Stimulated activated CD4-positive, alpha-beta T cell treated with anti-CD3 and anti-CD28 coated beads, Interleukin-15, amount 100 ng/mL, for 48 hours (primary cell): ENCODE results near the gene FSTL3.
"Not testable (repeated sequence)": the region's sequence is repeated elsewhere in the genome, so short reads cannot be mapped to it uniquely, and the experiment has no call there.

ENCODE experiments used
- DNase-seq, 2 donors: peaks; one replicate each; pipeline ENCODE4 v3.0.0-alpha.2; 2020; ENCODE audit warnings: low read depth in 2 of 2

Gene FSTL3

DNA sequence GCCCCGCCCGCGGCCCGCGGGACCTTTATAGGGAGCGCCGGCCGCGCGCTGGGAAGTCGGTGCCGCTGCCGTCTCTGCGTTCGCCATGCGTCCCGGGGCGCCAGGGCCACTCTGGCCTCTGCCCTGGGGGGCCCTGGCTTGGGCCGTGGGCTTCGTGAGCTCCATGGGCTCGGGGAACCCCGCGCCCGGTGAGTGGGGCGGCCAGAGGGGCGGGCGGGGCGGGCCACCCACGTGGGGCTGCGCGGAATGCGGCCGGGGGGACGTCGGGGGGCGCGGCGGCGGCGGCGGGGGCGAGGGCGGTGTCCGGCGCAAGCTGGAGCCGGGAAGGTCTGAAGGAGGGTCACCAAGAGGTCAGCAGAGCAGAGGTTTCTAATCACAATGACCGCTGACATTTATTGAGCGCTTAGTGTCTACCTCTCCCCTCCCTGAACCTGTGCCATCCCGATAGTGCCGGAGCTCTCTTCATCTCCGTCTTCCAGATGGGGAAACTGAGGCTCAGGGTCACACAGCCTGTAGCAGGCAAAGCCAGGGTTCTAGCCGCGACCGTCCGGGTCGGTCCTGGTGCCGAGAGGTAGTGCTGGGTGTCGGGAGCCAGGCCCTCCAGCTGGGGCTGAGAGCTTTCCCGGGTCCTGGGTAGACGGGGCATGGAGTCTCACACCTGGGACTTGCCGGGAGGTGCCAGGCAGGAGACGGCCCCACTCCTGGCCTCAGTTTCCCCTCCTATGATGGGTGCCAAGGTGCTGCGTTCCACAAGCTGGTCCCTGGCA, at the start of gene FSTL3:
Gene FSTL3 (plus strand): TSS at position 54 of the 767 bp plus-strand sequence. CDS start 32 bp downstream, at position 86.
- DNase-seq: no peak

DNA sequence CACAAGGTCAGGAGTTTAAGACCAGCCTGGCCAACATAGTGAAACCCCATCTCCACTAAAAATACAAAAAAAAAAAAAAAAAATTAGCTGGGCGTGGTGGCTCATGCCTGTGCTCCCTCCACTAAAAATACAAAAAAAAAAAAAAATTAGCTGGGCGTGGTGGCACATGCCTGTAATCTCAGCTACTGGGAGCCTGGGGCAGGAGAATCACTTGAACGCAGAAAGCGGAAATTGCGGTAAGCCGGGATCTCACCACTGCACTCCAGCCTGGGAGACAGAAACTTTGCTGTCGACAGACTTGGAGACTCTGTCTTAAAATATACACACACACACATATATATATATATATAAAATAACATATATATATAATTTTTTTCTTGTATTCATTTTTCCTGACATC, 49.6 kb upstream of the FSTL3 start:
- DNase-seq: not testable (repeated sequence)

GRCh38 chr19:628168-628567, 48.0 kb upstream of the FSTL3 start:
- DNase-seq: no peak

DNA sequence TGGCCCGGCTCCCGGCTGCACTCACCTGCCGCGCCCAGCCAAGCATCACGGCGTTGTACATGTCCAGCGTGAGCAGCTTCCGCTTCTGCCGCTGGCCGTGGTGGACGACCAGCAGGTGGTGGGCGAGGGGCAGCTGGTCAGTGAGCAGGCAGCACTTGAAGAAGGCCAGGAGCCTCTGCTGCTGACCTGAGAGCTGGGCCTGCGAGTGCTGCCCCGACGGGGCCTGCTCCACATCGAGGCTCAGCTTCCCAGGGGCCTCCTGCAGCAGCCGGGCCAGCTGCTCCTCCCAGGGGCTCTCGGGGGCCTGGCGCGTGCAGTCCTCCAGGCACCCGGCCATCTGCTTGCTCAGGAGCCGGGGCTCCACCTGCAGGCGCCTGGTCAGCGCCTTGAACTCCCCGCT, 46.7 kb upstream of the FSTL3 start:
- not testable (repeated sequence) for DNase-seq

DNA sequence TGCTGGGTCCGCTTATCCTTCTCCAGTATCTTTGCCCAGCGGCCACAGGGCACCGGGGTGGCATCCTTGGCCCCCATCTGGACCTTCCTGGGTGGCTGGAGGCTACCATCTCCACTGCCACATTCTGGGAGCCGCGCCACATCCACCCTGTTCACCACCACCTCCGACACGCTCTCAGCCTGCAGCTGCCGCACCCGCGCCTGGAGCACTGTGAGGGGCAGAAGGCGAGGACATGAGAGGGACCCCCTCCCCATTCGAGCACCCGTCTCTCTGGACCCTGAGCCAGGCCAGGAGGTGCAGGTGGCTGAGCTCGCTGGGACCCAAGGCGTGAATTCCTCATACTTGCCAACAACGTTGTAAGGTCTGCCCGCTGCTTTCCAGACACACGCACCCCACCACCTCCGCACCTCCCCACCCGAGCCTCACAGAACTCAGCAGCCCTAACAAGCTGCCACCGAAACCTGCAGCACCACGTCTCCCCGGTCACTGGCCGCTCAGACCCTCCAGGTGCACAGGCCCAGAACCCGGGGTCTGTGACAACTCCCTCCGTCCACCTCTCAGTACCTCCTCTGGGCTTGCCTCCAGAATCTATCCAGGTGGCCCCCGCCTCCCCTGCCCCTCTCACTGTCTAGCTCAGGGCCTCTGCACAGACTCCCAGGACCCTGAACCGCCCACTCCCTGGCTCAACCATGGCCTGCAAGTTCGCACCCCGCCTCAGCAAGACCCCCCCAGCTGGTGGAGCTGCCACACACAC, 46.1 kb upstream of the FSTL3 start:
- no peak for DNase-seq

DNA sequence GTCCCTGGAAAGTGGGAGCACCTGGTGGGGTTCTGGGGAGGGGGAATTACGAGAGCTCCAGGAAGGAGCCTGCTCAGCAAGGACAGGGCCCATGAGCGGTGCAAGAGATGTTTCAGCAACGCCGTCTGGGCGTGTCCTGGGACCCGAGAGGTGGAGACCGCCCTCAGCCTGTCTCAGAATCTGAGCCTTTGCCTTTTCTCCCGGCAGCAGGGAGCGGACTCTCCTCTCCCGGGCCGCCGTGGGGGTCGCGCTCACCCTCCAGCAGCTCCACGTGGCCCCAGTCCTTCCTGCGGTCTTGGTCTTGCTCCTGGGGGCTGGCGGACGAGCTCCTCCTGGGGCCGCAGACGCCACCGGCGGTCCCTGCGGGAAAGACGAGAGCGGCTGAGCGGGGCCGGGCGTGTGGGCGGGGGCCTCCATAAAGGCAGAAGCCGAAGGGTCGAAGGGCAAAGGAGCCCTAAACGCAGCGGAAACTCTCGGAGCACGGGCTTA, 43.6 kb upstream of the FSTL3 start:
- peak; percentile 39 to 40 for DNase-seq

DNA sequence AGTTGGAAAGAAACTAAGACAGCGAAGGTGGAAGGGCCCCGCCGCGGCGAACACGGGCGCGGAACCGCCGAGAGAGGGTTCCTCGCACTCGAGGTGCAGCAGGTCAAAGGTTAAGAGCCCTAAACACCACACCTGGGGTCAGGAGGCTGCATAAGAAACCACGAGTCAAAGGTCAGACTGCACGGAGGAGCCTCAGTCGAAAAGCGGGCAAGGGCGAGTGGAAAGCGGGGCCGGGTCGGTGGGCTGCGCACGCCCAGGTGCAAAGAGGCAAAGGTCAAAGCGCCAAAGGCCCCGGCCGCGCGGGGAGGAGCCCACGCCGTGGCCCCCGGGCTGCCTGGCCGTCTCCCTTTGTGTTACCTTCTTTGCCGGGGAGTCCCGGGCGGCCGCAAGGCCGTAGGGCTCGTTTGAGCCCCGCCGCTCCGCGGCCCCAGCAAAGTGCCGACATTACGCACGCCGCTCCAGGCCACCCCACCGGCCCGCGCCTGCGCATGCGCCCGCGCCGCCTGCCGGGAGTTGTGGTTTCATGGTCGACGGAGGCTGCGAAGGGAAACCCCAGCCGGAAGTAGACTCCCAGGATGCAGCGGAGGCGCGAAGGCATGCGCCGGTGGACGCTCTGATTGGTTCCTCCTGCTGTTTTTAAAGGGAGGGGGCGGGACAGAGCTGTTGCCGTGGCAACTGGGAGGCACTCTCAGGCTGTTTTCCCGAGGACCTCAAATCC, 43.0 kb upstream of the FSTL3 start, which contains the start of gene POLRMT:
Gene POLRMT (minus strand): TSS at position 470 of the 718 bp plus-strand sequence. CDS start 25 bp downstream, at position 445.
- DNase-seq: peak; percentile 94

GRCh38 chr19:633786-634639, 42.2 kb upstream of the FSTL3 start:
- no peak for DNase-seq

- no peak for DNase-seq
These were observed 41.1 kb upstream of the FSTL3 start for GRCh38 chr19:634975-635652.

DNA sequence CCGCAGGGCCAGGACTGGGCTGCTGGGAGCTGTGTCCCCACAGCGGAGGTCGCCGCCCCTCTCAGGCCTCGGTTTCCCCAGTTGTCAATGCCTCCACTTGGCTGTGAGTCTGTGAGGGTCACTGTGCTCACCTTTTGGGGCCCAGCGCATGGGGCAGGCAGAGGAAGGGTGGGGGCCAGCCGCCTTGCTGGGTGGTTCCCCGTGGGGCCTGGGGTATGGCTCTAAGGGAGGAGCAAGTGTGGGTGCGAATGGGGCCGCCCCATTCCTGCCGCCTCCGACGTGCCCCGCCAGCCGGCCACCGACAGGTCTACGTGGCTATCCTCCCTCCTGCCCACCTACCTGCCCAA, 37.3 kb upstream of the FSTL3 start:
- DNase-seq: no peak

DNA sequence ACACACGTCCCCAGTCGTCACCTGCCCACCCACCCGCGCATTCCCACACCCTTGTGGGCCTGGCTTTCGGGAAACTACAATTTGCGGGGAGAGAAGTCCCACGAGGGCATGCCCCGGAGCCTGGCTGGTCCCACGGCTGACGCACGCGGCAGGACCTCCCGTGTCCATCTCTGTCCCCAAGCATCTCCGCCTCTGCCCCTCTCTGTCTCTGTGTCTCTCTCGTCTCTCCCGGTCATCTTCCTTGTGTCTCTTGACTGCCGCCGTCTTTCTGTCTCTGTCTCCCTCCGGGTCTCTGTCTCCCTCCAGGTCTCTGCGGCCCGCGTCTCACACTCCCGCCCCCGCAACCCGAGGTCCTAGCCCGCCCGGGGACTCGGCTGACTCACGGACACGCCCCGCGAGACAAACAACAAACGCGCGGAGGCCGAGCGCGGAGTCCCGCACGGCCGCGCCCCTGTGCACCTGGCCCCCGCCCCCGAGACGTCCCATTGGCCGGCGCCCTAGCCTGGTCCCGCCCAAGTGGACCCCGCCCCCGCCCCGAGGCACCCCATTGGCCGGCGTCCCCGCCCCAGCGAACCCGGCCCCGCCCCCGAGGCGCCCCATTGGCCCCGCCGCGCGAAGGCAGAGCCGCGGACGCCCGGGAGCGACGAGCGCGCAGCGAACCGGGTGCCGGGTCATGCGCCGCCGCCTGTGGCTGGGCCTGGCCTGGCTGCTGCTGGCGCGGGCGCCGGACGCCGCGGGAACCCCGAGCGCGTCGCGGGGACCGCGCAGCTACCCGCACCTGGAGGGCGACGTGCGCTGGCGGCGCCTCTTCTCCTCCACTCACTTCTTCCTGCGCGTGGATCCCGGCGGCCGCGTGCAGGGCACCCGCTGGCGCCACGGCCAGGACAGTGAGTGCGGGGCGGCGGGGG, 36.7 kb upstream of the FSTL3 start, which contains the start of gene FGF22:
Gene FGF22 (plus strand): TSS at position 627 of the 908 bp plus-strand sequence. CDS start 47 bp downstream, at position 674.
- peak; percentile 88 to 96 for DNase-seq

DNA sequence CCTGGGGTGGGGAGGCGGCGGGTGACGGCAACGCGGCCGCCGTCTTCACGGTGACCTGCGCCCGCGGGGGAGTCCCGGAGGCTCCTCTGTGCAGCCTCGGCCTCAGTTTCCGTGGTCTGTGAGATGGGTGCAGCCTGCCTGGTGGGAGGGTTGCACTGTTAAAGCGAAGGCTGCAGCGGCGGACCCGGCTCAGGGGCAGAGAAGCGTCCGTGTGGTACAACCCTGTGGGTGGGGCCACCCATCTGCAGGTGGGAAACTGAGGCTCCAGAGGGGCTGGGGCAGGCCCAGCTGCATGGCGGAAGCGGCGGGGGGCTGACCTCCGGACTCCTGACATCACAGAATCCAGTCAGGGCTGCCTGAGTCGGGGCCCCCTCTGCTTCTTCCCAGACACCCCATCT, 36.0 kb upstream of the FSTL3 start:
- DNase-seq: no peak

GRCh38 chr19:640606-641189, 35.5 kb upstream of the FSTL3 start:
- no peak for DNase-seq

DNA sequence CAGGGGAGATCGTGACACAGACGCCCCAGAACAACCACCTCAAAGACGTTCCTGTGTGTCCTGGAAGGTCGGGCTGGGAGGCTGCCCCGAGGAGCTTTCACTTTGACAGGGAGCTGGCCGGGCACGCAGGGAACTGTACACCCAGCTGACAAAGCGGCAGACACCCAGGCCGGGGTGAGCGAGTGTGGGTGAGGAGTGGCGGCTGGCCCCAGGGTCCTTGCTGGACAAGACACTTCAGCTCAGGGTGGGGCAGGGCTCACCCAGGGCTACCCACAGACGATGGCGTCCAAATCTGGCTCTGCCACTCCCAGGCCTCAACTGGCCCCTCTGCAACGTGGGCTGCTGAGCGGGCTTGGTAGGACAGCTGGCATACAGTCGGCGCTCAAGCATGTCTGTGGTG, 34.5 kb upstream of the FSTL3 start:
- no peak for DNase-seq

DNA sequence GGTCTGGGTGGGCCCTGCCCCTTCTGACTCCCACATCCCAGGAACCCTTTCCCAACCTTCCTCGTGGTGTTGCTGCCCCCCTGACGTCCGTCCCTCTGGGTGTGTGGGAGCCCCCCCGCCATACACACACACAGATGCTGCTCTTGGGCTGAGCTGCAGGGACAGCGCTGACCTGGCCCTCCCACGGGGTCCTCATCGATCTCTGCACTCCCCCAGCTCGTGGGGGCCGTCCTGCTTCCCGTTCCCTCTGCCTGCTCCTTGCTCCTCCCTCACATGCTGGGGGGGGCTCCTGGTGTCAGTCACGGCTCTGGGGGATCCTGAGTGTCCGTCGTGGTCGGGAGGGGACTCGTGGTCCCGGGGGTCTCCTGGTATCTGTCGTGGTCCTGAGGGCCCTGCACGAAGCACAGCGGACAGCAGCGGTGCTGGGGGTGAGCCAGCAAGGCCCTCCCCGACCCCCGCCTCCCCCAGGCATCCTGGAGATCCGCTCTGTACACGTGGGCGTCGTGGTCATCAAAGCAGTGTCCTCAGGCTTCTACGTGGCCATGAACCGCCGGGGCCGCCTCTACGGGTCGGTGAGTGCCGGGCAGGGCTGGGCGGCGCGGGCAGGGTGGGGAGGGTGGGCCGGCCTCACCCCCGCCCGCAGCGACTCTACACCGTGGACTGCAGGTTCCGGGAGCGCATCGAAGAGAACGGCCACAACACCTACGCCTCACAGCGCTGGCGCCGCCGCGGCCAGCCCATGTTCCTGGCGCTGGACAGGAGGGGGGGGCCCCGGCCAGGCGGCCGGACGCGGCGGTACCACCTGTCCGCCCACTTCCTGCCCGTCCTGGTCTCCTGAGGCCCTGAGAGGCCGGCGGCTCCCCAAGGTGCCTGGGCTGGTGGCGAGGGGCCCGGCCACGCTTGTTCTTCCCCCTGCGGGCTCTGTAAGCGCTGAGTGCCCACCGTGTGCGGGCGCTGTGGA, 33.1 kb upstream of the FSTL3 start:
- DNase-seq: no peak

- DNase-seq: no peak
These were observed 32.5 kb upstream of the FSTL3 start for GRCh38 chr19:643736-644135.

DNA sequence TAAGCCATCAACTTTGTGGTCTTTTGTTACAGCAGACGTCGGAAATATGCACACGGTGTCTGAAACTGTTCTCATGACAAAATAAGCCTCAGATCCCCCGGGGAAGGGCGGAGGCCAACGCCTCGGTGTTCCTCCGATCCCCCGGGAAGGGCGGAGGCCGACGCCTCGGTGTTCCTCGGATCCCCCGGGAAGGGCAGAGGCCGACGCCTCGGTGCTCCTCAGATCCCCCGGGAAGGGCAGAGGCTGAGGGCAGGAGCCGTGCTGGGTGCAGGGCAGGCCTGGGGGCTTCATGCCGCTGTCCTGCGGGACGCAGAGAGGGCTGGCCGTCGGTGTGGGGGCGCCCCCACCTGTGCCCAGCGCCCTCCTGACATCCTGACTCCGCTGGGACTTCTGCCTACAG, 31.8 kb upstream of the FSTL3 start:
- DNase-seq: no peak

GRCh38 chr19:644789-645188, 31.4 kb upstream of the FSTL3 start:
- no peak for DNase-seq
